ENCODE measurements around the gene XK.
A peak's percentile ranks its signal among the peaks of the same experiment; 100 is the strongest.

Gene XK

DNA sequence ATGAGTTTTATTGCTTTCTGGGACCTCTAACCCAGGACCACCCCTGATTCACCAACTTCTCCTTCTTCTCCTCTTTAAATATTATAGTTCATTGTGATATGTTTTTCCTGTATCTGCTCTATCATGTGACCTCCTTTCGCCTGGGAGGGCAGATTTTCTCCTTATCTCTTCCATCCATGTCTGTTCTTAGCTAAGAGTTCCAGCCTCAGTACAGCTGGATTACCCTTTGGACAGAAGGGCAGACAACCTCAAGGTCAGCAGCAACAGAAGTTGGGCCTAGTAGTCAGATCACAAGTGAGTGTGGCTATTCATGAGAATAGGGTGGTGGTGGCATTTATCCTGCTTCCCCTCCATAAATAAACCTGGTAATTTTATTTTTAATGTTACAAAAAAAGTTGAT lies 5.7 kb upstream of the XK start:
- no peak for DNase-seq

GRCh38 chrX:37684426-37684825 lies 1.2 kb upstream of the XK start:
- no peak for DNase-seq

DNA sequence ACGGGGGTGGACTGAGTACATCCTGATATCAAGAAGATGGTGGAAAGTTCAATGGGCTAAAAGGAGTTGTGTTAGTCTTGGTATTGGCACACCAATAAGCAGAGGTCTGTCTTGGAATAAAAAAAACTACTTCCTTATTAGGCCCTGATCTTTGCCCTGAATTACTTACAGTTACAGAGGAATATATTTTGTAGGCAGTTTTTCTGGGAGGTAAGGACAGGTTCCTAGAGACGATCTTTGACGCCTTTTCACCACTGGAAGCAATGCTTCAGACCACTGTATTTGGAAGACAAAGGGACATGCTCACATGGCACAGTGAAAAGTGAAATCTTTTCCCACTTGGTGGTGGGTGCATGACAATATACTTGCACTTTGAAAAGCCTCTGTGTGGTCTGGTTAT lies 618 bp upstream of the XK start:
- DNase-seq = no peak

DNA sequence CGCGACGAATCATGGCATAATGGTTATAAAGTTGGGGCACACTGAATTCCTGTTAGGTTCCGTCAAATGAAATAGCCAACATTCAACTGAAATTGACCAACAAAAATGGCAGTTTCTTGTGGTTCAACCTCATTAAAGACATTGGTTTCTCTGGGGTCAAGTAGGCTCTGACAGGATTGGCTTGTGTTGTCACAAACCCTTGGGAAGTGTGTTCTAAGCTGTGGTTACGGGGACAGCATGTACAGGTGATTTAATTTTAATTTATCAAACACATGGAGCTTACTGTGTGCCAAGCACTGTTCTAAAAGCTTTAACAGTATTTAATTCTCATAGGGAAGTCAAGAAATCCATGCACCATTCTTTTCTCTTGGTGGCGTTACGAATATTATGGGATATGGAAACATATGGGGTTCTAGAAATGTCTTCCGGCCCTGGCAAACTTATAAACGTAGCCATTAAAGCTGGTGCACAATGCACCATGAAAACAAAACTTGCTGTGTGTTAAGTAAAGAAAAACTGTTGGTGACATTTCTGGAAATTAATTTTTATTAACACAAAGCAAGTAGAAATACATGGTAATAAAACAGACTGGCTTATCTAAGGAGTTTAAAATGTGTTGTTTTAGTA lies 891 bp downstream of the XK start:
- DNase-seq = no peak

GRCh38 chrX:37686996-37687395 lies 1.4 kb downstream of the XK start:
- DNase-seq = no peak

GRCh38 chrX:37690119-37690518 lies 4.5 kb downstream of the XK start:
- DNase-seq = no peak

DNA sequence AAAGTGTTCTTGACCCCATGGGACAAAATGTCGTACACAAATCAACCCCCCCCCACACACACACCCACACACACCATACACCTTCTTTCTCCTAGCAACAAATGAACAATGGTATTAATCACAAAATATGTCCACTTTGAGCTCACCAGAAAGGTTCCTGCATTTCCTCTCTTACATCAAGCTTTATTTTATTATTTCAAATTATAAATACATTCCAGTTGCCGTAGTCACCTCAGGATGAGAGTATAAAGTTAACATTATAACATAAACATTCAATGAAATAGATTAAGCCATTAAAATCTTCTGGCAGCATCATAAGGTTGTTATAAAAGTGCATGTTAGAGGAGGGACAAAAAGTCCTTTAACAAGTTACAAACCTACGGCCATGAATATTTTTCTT lies 7.3 kb downstream of the XK start:
- DNase-seq = no peak

- no peak for DNase-seq
These were observed 11.7 kb downstream of the XK start for GRCh38 chrX:37697169-37697760.

- no peak for DNase-seq
These were observed 16.0 kb downstream of the XK start for GRCh38 chrX:37701588-37701987.

GRCh38 chrX:37711991-37712390 lies 26.4 kb downstream of the XK start:
- no peak for DNase-seq

DNA sequence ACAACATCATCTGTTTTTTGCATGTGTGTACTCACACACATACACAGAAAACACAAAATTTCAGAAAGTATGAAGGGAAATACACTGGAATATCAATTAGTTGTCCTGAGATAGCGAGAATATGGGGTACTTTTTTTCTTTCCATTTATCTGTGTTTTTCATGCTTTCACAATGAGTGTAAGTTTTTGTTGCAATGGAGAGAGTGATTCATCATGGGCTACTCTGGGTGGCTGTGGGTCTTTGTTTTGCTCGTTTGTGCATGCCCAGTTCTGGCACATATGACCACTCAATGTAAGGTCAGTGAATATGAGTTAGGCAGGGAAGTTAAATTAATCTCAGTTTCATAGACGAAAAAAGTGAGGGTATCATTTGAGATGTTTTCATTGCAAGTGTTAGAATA lies 26.9 kb downstream of the XK start:
- DNase-seq = no peak

- DNase-seq = no peak
These were observed 28.9 kb downstream of the XK start for GRCh38 chrX:37714479-37714878.

GRCh38 chrX:37716602-37717001 lies 31.0 kb downstream of the XK start:
- DNase-seq = no peak

GRCh38 chrX:37717708-37718107 lies 32.1 kb downstream of the XK start:
- DNase-seq = no peak

GRCh38 chrX:37722595-37722994 lies 37.0 kb downstream of the XK start:
- no peak for DNase-seq

DNA sequence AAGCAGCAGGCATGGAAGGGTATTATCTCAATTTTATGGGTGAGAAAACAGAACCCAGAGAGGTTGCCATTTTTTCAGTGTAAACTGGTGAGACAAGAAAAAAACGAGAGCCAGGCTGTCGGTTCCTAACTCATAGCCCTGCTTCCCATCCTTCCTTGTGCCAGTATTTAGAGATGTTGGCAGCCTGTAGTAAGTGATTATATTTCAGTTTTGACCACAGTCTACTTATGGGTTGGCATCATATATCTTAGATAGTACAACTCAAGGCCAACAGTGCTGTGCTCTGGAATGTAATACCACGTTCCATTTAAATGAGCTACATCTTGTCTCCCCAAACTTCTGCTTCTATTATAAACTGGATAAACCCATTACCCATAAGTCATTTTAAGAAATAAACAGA lies 40.8 kb downstream of the XK start:
- DNase-seq = no peak

DNA sequence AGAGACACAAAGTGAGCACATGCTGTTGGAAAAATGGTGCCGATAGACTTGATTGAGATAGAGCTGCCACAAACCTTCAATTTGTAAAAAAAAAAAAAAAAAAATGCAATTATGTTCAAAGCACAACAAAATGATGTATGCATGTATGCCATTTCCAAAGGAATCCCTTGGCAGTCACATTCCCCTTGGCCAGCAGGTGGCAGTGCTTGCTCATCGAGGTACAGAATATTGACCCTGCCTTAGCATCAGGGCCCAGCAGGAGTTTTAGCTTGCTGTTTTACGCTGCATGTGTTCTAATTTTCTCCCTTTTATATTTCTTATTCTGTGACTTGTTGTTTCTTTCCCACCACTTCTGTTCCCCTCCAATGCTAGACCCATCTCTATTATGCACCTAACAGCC lies 59.8 kb downstream of the XK start:
- DNase-seq = peak in 1 of 2 experiments; percentile 26

DNA sequence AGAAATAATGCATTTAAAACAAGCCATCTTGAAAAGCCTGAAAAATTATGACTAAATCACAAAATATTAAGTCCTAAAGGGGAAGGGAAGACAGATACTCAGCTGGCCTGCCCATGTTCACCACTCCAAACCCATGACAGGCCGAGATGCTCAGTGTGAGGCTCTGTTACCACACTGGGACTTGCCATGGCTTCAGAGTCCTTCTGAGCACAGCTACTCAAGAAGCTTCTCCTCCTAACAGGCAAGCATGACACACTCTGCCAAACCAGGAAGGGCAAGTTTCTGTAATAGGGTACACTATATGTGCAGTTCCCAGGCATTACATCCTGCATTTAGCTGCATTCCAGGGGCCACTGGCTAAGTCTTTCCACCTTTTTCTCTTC lies 60.2 kb downstream of the XK start:
- no peak for DNase-seq

DNA sequence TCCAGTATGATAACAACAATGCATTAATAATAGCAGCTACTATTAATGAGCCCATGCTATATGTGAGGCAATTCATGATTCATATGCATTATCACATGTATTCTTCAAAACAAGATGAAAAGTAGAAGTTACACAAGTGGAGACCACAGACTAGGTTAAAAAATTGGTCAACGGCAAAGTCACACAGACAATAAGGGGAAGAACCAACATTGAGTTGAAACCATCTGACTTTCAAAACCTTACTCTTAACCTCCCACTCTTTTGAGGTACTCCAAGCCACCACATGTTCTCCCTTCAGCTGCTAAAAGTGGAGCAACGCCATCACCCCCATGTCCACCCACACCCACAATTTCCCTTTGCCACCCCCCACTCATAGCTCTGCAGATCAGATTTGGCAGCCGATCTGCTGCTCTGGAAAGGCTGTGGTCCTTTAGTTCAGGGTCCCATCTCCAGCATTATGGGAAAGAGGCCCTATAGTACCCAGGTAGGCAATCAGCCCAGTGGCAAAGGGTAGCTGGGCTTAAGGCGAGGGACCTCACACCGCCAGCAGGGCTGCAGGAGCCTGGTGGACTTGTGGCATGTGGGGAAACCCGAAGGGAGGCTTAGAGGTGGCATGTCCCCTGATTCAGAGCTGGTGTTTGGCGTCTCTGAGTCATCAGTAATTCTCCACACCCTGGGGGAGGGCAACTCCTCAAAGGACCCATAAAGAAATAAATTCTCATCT lies 60.8 kb downstream of the XK start:
- no peak for DNase-seq

- DNase-seq = no peak
These were observed 61.4 kb downstream of the XK start for GRCh38 chrX:37746951-37747350.

DNA sequence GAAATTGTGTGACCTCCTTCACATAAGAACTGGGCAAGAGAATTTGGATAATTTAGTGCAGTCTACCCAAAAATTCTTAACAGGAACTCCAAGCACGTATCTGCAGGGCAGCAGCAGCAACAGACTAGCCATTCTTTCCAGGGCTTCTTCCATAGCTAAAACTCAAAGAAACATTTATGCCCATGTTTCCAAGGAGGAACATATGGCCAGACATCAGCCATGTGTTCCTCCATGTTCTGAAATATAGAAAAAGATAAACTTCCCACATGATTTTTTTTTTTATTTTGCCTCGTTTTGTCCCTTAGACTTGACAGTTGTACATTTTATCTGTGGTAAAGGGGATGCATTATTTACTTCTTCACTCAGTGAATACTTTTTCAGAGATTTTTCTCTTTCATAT lies 66.7 kb downstream of the XK start:
- DNase-seq = no peak

DNA sequence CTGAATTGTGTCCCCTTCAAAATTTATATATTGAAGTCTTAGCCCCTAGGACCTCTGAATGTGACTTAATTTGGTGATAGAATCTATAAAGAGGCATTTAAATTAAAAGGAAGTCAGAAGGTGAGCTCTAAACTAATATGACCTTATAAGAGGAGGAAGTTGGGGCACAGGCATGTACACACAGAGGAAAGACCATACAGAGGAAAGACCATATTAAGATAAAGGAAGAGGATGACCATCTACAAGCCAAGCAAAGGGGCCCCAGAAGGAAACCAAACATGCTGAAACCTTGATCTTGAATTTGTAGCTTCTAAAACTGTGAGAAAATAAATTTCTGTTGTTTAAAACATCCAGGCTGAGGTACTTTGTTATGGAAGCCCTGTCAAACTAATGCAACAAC lies 67.3 kb downstream of the XK start:
- no peak for DNase-seq

GRCh38 chrX:37753384-37753783 lies 67.8 kb downstream of the XK start:
- DNase-seq = no peak

- no peak for DNase-seq
These were observed 68.9 kb downstream of the XK start for GRCh38 chrX:37754516-37754915.

GRCh38 chrX:37755025-37755424 lies 69.4 kb downstream of the XK start:
- DNase-seq = no peak

All from NCI-H1930 (cell line).